ENCODE results near the gene TACC2.

Gene TACC2

DNA sequence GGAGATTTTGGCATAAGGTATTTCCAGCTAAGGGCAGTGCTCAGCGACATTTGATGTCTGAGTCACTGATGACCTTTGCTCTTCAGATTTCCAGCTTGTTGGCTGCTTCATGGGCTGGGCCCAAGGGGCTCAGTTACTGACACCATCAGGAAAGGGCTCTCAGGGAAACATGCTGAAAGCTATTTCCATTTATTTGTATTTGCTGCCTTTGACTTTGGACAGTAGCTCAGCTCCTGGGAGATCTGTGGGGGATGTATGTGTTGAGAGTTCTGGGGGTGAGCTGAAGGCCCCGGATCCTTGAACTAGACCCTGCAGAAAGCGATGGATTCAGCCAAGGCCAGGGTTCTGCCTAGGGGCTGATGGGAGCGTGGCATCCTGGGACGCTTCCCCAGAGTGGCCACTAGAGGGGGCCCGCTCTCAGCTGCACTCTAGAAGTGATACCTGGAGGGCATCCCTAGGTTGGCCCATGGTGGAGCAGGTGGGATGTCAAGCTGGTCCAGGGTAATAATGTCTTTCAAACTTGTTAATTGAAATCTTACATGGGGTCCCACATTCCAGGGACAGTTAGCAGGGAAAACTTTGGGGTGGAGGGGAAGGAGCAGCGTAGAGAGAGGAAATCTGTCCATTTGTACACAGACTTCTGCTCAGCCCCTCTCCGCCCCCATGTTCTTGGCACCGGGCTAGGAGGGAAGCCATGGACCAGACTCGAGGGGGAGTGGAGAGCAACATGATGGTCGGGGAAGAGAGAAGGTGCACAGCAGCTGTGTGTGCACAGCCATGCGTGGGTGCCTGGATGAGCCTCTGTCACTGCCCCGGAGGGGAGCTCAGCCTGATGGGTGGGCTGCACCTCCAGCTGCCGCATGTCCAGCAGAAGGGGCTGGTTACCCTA, 279.1 kb downstream of the TACC2 start:
- peak in 1 of 2 donors; percentile 17 for DNase-seq (ENCODE audit: low read depth in 2 of 2, low spot score in 1 of 2)

DNA sequence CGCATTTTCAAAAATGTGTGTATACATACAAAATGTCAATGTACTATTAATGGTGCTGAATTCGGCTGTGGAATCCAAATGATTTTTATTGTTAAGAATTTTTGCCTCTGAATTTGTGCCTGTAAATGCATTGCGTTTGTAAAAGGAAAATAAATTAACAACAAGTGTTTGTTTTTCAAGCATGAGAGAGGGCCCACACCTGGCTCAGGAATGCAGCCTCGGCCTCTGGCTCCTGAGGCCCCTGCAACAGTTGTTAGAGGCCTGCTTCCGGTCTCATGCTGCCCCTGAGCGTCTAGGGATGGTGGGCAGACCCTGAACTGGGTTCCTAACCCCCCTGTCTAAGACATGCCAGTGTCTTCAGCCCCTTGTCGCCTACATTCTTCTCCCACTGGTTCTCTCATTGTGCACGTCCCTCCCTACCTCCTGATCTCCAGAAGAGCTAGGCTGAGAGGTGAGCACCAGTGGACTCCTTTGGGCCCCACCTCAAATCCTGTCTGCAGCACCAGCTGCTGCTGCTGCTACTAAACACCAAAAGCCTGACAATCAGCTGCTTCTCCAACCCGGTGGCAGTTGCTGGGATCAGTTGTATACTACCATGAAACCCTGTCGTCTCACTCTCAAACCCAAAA, 280.2 kb downstream of the TACC2 start:
- DNase-seq (ENCODE audit: low read depth in 2 of 2, low spot score in 1 of 2) = no peak

- DNase-seq (ENCODE audit: low read depth in 2 of 2, low spot score in 1 of 2) = no peak
Measured at GRCh38 chr10:122271076-122271475, 282.1 kb downstream of the TACC2 start, which contains the start of gene BTBD16. TSS of gene BTBD16 (plus strand) at chr10:122271296. CDS start at chr10:122275082, 3,786 bp downstream.

DNA sequence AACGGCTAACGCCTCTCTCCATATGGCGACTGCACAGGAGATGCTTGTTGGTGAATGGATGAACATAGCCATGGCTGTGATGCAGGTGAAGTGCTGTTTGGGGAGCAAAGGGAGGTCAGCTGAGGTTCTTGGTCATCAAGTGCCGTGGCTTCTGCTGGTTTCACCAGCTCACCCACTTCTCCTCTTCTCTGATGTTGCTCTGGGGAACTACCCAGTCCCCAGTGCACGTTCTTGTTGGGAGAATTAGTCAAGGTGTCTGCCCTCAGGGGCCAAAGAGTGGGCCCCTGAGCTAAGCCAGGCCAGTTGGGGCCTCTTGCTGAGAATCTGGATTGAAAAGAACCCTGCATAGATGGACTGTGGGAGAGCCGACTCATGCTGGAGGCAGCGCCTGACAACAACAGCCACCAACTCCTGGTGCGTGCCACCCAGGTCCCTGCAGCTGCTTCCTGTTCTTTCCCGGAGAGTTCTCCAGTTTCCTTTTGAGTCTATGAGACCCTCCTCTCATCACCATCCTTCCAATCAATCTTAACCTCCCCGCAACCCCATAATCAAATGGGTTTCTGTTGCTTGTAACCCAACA, 285.1 kb downstream of the TACC2 start:
- no peak for DNase-seq (ENCODE audit: low read depth in 2 of 2, low spot score in 1 of 2)

- no peak for DNase-seq (ENCODE audit: low read depth in 2 of 2, low spot score in 1 of 2)
Measured at GRCh38 chr10:122276611-122277208, 287.7 kb downstream of the TACC2 start.

DNA sequence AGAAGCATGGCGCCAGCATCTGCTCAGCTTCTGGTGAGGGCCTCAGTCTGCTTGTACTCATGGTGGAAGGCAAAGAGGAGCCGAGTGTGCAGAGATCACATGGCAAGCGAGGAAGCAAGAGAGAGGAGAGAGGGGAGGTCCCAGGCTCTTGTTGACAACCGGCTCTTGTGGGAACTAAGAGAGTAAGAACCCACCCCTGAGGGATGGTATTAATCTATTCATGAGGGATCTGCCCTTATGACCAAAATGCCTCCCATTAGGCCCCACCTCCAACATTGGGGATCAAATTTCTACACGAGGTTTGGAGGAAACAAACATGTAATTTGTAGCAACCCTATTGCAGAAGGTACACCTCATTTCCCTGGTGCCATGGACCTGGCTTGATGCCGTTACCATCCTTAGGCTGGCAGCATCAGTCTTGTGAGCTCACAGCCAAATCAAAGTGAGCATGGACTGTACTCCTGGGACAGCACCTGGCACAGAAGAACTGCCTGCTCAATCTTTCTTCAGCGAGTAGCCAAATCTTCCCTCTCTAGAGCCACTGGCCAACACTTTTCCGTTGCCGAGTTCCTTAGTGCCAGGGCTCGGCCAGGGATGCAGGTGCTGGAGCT, 288.7 kb downstream of the TACC2 start:
- DNase-seq (ENCODE audit: low read depth in 2 of 2, low spot score in 1 of 2) = no peak

- DNase-seq (ENCODE audit: low read depth in 2 of 2, low spot score in 1 of 2) = no peak
Measured at GRCh38 chr10:122279725-122280141, 290.8 kb downstream of the TACC2 start.

DNA sequence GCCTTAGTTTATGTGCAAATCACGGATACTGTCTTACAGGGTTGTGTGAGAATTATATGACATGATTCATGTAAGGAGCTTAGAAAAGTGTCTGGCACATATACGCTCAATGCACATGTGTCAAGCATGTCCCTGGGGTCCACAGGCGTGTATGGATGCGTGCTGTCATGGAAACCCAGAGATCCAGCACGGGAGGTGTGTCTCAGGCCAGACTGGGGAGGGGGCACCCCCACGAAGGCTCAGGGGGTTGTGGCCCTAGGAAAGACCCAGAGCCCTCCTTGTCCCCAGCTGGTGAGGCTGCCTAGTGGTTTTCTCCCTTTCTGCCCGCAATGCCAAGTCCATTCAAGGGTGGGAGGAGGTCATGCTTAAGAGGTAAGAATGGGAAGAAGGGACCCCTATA, 291.2 kb downstream of the TACC2 start:
- DNase-seq (ENCODE audit: low read depth in 2 of 2, low spot score in 1 of 2) = no peak

- no peak for DNase-seq (ENCODE audit: low read depth in 2 of 2, low spot score in 1 of 2)
Measured at GRCh38 chr10:122281018-122281626, 292.2 kb downstream of the TACC2 start.

DNA sequence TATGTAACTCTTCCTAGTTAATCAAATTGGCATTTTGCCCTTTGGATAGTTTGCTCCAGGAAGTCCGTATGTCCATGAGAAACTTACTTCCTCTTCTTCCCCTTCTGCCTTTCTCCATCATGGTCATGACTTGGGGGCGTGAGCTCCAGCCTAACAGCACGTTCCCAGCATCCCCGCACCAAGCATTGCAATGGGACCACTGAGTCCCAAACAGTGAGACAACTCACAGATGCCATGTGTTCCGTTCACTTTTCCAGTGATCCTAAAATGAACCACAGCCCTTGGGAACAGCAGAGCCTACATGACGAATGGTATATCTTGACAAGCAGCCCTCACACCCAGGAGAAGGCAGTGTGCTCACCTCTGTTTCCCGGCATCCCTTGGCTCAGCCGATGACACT, 292.8 kb downstream of the TACC2 start:
- no peak for DNase-seq (ENCODE audit: low read depth in 2 of 2, low spot score in 1 of 2)

- no peak for DNase-seq (ENCODE audit: low read depth in 2 of 2, low spot score in 1 of 2)
Measured at GRCh38 chr10:122282253-122282671, 293.3 kb downstream of the TACC2 start.

- DNase-seq (ENCODE audit: low read depth in 2 of 2, low spot score in 1 of 2) = no peak
Measured at GRCh38 chr10:122282909-122283308, 293.9 kb downstream of the TACC2 start.

DNA sequence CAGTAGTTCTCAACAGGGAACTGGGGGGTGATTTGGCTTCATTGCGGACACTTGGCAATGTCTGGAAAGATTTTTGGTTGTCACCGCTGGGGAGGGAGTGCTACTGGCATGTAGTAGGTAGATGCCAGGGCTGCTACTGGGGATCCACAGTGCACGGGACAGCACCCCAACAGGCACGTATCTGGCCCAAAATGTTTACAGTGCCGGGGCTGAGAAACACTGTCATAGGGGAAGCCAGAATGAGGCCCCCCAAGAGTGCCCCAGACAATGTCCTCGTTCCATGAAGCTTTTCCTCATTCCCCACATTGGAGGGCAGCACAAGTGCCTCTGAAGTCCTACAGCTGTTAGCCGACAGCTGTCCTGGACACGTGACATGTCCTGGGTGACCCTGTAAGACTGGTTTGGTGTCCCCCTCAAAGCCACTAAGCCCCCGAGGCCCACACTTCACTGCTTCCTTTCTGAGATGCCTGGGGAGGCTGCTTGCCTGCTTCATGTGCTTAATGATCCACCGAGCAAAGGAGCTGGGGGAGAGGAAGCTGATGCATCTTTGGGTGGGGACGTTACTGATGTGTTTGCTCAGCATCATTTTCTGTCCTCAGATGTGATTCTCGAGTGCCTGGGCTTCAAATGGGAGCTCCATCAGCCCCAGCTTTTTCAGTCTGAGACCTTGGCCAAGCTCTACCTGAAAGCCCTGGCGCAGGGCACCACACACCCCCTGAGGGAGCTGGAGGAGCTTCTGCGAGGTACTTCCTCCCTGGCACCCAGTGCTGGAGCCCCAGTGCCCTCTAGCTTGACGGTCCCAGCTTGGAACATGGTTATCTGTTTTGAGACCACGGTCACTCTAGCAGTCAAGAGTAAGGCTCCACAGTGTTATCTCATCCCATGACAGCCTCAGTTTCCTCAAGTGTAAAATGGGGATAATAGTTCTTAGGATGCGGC, 296.8 kb downstream of the TACC2 start:
- no peak for DNase-seq (ENCODE audit: low read depth in 2 of 2, low spot score in 1 of 2)

DNA sequence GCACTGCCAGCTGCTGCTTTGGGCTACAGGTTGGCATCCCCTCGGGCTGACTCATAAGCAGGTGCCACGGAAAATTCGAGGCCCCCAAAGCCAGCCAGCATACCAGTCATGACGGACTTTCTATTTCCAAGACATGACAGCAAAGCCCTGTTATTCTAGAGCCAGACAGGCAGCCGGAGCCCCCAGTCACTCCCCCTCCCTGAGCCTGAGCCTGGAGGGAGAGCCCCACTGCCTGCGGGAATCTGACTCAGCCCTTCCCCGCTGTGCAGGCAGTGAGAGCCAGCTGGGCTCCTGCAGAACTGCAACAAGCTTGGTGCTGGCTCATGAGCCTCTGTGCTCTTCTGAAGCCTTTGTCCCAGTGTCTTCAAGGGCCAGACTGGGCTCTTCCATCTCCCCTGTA, 297.9 kb downstream of the TACC2 start:
- no peak for DNase-seq (ENCODE audit: low read depth in 2 of 2, low spot score in 1 of 2)

DNA sequence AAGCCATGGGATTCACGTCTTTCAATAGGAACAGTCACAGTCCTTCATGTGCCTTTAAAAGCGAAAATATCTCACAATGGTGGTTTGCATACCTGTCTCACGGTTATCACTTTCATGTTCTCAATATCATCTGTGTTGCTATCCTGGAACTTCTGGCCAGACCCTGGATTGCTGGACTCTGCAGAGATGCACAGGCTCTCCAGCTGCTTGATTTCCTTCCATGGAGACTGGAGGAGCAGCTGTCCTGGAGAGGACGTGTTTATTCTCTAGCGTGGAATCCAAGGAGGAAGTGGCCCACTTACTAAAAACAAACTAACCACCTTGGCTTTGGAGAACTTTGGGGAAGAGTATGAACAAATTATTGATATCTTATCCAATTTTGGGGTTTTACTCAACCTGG, 298.6 kb downstream of the TACC2 start:
- no peak for DNase-seq (ENCODE audit: low read depth in 2 of 2, low spot score in 1 of 2)

DNA sequence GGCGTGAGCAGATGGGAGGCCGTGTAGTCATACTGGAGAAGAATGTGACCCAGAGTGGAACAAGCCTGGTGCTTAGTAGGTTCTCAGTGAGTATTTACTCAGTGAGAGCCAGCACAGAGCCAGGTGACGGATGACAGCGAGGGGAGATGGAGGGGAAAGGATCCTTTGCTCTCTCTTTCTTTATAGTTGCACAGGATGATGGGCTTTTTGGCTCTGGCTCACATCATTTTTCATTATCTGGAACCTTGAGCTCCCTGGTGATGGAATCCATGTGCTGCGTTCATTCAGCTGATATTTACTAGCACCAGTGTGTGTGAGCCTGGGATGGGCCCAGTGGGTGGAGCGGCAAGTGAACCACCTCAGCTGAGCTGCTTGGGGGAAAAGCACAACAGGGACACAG, 299.3 kb downstream of the TACC2 start:
- no peak for DNase-seq (ENCODE audit: low read depth in 2 of 2, low spot score in 1 of 2)

- no peak for DNase-seq (ENCODE audit: low read depth in 2 of 2, low spot score in 1 of 2)
Measured at GRCh38 chr10:122288917-122289316, 300.0 kb downstream of the TACC2 start.

DNA sequence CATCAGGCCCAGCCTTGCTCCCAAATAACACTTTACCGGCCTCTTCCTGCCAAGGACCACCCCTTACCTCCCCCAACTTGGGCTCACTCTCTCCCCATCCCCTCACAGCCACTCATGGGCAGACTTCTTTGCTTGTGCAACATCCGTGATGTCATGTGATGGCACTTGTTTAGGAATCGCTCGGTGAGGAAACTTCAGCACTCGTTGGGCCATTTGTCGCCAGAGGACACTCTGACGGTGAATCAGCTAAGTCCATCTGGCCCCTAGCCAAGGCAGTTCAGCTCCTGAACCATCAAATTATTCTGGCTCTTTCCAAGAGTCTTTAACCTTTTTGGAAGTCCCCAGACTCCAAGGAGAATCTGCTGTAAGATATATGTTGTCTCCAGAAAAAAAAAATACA, 301.4 kb downstream of the TACC2 start:
- DNase-seq (ENCODE audit: low read depth in 2 of 2, low spot score in 1 of 2) = no peak

GRCh38 chr10:122290833-122291532, 302.0 kb downstream of the TACC2 start:
- DNase-seq (ENCODE audit: low read depth in 2 of 2, low spot score in 1 of 2) = no peak

All from stimulated activated CD8-positive, alpha-beta memory T cell treated with anti-CD3 and anti-CD28 coated beads, Interleukin-4, amount 100 ng/mL, for 4 hours (primary cell).